ENCODE results near the gene COL5A1.

Gene COL5A1

GRCh38 chr9:134815435-134816214 is 174.0 kb downstream of the COL5A1 start:
- Mint-ChIP-seq H3K4me3 (no peak overlapping the region), H3K4me1 (no peaks in the 10 kb centered on the region), H3K27ac (no peak overlapping the region), H3K36me3 (no peaks in the 10 kb centered on the region), H3K9me3 (no peaks in the 10 kb centered on the region), H3K27me3 (no peaks in the 10 kb centered on the region)

DNA sequence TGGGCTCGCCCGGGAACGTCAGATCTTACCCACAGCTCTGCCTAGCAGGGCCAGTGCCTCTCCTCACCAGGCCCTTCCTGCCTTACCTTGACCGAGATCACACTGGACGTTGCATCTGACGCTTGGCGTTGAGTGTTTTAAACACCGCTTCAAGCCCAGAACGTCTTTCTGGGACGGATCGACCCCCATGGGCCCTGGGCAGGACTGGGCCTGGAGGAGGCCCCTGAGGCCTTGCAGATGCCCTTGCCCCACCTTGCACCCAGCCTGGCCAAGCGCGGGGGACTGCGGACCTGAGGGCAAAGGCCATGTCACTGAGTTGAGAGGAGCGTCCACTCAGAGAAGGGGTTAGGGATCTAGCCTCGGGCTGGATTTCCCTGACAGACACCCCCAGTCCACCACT is 174.7 kb downstream of the COL5A1 start:
- H3K36me3 Mint-ChIP-seq, result no peaks in the 10 kb centered on the region
- H3K9me3 Mint-ChIP-seq, result no peaks in the 10 kb centered on the region
- H3K27me3 Mint-ChIP-seq, result no peaks in the 10 kb centered on the region
- H3K27ac Mint-ChIP-seq, result no peak overlapping the region
- no peak overlapping the region for H3K4me3 Mint-ChIP-seq
- no peaks in the 10 kb centered on the region for H3K4me1 Mint-ChIP-seq

DNA sequence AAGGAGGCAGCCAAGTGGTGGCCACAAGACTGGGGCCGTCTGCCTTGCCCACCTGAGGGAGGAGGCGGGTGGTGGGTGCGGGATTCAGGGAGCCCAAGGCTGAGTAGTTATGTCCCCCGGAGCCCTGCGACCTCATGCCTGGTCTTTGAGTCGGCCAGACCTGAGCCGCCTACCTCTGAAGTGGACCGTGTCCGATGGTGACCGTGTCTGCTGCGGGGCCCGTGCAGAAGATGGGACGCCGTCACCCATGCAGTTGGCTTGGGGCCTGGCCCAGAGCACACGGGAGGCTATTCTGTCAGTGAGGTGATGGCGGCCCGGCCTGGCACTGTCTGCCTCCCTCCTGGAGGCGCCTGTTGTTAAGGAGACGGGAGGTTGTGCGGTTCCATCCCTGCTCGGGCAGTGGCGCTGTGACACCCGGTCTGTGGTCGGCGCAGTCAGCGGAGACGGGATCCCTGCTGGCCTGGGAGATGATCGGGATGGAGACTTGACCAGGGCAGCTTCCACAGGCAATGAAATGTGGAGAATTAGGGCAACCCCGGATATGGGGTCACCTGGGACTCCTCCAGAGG is 176.5 kb downstream of the COL5A1 start:
- H3K4me1 Mint-ChIP-seq, result no peaks in the 10 kb centered on the region
- no peak overlapping the region for H3K27ac Mint-ChIP-seq
- no peaks in the 10 kb centered on the region for H3K9me3 Mint-ChIP-seq
- no peaks in the 10 kb centered on the region for H3K27me3 Mint-ChIP-seq
- no peaks in the 10 kb centered on the region for H3K36me3 Mint-ChIP-seq
- no peak overlapping the region for H3K4me3 Mint-ChIP-seq

GRCh38 chr9:134818591-134818990 is 177.0 kb downstream of the COL5A1 start:
- H3K9me3 Mint-ChIP-seq, result no peaks in the 10 kb centered on the region

DNA sequence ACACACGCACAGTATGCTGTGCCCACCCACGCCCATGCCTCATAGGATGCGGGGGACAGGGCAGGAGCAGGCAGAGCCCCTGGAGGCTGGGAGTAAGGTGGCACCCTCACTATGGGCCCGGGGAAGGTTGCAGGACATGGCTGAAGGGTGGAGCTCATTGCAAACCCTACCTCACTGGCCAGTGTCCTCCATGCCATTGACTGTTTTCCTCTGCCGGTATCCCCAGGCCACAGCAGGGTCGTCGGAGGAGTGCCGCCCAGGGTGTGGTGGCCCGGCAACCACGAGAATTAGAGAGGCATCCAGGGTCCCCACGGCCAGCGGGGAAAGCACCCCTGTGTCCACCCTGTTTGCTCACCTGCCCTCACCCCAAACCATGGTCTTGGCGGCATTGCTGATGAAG is 179.3 kb downstream of the COL5A1 start:
- Mint-ChIP-seq H3K27me3 (no peaks in the 10 kb centered on the region), H3K4me3 (no peak overlapping the region), H3K9me3 (no peaks in the 10 kb centered on the region), H3K27ac (no peak overlapping the region), H3K4me1 (no peaks in the 10 kb centered on the region), H3K36me3 (no peaks in the 10 kb centered on the region)

More at GRCh38 chr9:134818591-134818990, 177.0 kb downstream of the COL5A1 start:
- H3K36me3 Mint-ChIP-seq, result no peaks in the 10 kb centered on the region
- no peak overlapping the region for H3K4me3 Mint-ChIP-seq
- no peak overlapping the region for H3K27ac Mint-ChIP-seq
- H3K4me1 Mint-ChIP-seq, result no peaks in the 10 kb centered on the region
- no peaks in the 10 kb centered on the region for H3K27me3 Mint-ChIP-seq

DNA sequence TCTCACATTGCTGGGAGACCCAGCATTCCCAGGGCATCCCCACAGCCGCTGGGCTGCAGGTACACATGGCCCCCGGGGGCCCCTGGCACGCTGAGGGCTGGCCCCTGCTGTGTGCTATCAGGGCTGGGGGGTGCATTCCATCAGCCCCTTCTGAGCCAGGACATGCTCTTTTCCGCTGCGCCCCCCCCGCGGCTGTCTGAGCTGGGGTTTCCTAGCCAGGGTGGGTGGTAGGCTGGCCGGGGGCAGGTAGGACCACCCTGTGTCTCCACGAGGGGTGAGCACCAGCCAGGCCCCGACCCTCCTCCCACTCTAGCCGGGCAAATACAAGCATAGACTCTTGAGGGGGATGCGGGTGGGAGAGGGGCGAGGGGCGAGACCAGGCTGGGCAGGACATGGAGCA is 180.9 kb downstream of the COL5A1 start:
- no peak overlapping the region for H3K4me3 Mint-ChIP-seq
- no peak overlapping the region for H3K27ac Mint-ChIP-seq
- no peaks in the 10 kb centered on the region for H3K27me3 Mint-ChIP-seq
- H3K9me3 Mint-ChIP-seq, result no peaks in the 10 kb centered on the region
- H3K36me3 Mint-ChIP-seq, result no peaks in the 10 kb centered on the region
- no peaks in the 10 kb centered on the region for H3K4me1 Mint-ChIP-seq

- no peaks in the 10 kb centered on the region for H3K36me3 Mint-ChIP-seq
- H3K9me3 Mint-ChIP-seq, result no peaks in the 10 kb centered on the region
- no peak overlapping the region for H3K4me3 Mint-ChIP-seq
- H3K4me1 Mint-ChIP-seq, result no peaks in the 10 kb centered on the region
- no peaks in the 10 kb centered on the region for H3K27me3 Mint-ChIP-seq
- no peak overlapping the region for H3K27ac Mint-ChIP-seq
Observed at GRCh38 chr9:134823623-134824022, 182.0 kb downstream of the COL5A1 start.

DNA sequence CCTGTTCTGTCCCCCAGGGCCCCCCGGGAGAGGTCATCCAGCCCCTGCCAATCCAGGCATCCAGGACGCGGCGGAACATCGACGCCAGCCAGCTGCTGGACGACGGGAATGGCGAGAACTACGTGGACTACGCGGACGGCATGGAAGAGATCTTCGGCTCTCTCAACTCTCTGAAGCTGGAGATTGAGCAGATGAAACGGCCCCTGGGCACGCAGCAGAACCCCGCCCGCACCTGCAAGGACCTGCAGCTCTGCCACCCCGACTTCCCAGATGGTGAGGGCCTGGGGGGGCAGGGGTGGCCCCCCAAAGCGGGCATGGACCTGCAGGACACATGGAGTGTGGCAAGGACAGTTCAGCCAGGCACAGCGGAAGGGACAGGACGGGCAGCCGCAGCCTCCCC is 183.0 kb downstream of the COL5A1 start:
- Mint-ChIP-seq H3K4me1 (no peaks in the 10 kb centered on the region), H3K27ac (no peak overlapping the region), H3K4me3 (no peak overlapping the region), H3K27me3 (no peaks in the 10 kb centered on the region), H3K36me3 (no peaks in the 10 kb centered on the region), H3K9me3 (no peaks in the 10 kb centered on the region)

GRCh38 chr9:134825025-134825424 is 183.4 kb downstream of the COL5A1 start:
- no peak overlapping the region for H3K4me3 Mint-ChIP-seq
- H3K9me3 Mint-ChIP-seq, result no peaks in the 10 kb centered on the region
- H3K27me3 Mint-ChIP-seq, result no peaks in the 10 kb centered on the region
- H3K27ac Mint-ChIP-seq, result no peak overlapping the region
- H3K36me3 Mint-ChIP-seq, result no peaks in the 10 kb centered on the region
- no peaks in the 10 kb centered on the region for H3K4me1 Mint-ChIP-seq

DNA sequence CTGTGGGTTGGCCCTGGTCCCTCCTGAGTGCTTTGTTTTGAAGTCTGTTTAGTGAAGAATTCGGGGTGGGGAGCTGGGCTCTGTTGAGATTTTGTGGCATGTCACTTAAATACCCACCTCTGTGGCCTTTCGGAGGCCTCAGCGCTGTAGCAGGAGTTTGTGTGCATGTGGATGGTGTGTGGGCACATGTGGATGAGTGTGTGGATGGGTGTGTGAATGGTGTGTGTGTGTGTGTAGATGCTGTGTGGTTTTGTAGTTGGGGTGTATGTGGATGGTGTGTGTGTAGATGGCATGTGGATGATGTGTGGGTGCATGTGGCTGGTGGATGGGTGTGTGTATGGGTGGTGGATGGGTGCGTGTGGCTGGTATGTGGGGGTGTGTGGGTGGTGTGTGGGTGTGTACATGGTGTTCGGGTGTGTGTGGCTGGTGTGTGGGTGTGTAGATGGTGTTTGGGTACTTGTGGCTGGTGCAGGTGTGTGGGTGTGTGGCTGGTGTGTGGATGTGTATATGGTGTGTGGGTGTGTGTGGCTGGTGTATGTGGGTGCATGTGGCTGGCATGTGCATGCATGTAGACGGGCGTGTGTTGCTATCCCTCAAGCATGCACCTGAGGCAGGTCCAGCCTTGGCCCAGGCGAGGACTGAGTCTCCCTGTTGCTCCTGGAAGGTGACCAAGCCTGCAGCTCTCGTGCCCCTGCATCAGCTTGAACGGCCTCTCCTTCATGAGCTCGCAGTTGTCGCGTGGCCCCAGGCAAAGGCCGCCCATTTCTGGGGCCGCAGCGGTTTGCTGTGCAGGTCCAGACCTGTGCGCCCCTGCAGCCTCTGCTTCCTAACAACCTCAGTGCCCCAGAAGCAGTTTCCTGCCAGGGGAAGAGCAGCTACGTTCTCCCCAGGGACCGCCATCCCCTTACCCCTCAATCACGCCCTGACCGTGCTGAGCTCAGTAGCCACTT is 185.0 kb downstream of the COL5A1 start:
- Mint-ChIP-seq H3K36me3 (no peaks in the 10 kb centered on the region), H3K9me3 (no peaks in the 10 kb centered on the region), H3K27me3 (no peaks in the 10 kb centered on the region), H3K4me3 (no peak overlapping the region), H3K27ac (no peak overlapping the region), H3K4me1 (no peaks in the 10 kb centered on the region)

DNA sequence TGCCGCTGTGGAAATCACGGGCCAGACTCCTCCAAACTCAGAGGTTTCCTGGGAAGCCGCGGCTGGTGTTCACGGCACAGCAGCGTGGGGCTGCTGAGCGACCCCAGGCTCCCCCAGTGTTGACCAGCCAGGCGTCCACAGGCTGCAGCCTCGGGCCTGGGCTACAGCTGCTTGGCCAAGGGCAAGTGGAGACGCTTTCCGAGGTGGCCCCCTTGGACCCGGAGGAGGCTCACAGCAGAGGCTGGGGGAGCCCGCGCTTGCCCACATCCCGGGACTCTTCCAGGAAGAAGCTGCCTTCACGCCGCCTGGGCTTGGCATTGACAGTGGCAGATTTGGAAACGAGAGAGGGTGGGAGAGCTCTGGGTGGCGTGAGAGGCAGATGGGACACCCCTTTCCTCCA is 186.0 kb downstream of the COL5A1 start:
- Mint-ChIP-seq H3K9me3 (no peaks in the 10 kb centered on the region), H3K27ac (no peak overlapping the region), H3K4me3 (no peak overlapping the region), H3K4me1 (no peaks in the 10 kb centered on the region), H3K36me3 (no peaks in the 10 kb centered on the region), H3K27me3 (no peaks in the 10 kb centered on the region)

GRCh38 chr9:134827993-134828392 is 186.4 kb downstream of the COL5A1 start:
- no peak overlapping the region for H3K27ac Mint-ChIP-seq
- no peaks in the 10 kb centered on the region for H3K36me3 Mint-ChIP-seq
- H3K4me1 Mint-ChIP-seq, result no peaks in the 10 kb centered on the region
- no peak overlapping the region for H3K4me3 Mint-ChIP-seq
- H3K9me3 Mint-ChIP-seq, result no peaks in the 10 kb centered on the region
- H3K27me3 Mint-ChIP-seq, result no peaks in the 10 kb centered on the region

DNA sequence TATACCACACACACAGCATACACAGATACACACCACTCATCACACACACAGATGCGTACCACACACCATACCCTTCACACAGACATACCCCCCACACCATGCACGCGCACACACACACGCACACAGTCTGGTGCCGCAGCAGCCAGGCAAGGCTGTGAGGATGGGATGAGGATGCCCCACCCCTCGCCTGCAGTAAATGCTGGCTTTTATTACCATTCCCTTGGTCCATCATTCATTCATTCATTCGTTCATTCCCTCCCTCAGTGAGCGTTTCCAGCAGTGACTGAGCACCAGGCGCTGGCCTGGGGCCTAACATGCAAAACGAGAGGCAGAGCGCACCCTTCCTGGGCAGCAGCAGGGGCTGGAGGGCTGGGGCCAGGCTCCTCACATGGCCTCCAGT is 187.3 kb downstream of the COL5A1 start:
- Mint-ChIP-seq H3K27ac (no peak overlapping the region), H3K9me3 (no peaks in the 10 kb centered on the region), H3K36me3 (no peaks in the 10 kb centered on the region), H3K4me1 (no peaks in the 10 kb centered on the region), H3K27me3 (no peaks in the 10 kb centered on the region), H3K4me3 (no peak overlapping the region)

DNA sequence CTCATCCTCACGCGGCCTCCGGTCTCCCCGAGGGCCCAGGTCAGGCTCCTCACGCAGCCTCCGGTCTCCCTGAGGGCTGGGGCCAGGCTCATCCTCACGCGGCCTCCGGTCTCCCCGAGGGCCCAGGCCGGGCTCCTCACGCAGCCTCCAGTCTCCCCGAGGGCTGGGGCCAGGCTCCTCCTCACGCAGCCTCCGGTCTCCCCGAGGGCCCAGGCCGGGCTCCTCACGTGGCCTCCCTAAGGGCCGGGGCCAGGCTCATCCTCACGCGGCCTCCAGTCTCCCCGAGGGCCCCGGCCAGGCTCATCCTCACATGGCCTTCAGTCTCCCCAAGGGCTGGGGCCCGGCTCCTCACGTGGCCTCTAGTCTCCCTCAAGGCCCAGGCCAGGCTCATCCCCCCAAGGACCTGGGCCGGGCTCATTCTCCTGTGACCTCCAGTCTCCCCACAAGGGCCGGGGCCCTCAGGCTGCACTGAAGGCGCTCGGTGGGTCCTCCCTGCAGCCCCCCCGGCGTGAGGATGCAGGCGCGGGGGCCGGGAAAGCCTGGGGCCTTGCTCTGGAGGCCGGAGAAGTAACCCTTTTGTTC is 187.8 kb downstream of the COL5A1 start:
- Mint-ChIP-seq H3K36me3 (no peaks in the 10 kb centered on the region), H3K4me3 (no peak overlapping the region), H3K4me1 (no peaks in the 10 kb centered on the region), H3K27ac (no peak overlapping the region), H3K9me3 (no peaks in the 10 kb centered on the region), H3K27me3 (no peaks in the 10 kb centered on the region)

DNA sequence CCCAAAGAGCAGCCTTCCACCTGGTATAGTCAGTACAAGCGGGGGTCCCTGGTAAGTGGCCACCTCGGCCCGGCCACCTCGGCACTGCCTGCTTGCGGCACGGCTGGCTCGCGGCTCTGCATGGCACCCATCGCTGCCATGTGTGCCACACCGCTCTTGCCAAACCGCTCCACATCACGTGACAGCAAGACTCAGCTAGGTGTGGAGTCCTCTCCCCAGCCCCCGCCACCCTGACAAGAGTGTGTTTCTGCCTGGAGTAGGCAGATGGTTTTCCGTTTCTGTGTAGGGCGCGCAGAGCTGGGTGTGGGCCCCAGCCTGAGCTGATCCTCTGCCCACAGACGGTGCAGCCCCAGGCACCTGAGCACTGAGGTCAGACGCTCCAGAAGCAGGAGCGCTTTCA is 188.5 kb downstream of the COL5A1 start:
- Mint-ChIP-seq H3K4me1 (no peaks in the 10 kb centered on the region), H3K27ac (no peak overlapping the region), H3K4me3 (no peak overlapping the region), H3K9me3 (no peaks in the 10 kb centered on the region), H3K36me3 (no peaks in the 10 kb centered on the region), H3K27me3 (no peaks in the 10 kb centered on the region)

Measured in activated naive CD4-positive, alpha-beta T cell treated with anti-CD3 and anti-CD28 coated beads, Interleukin-2, amount 50 U/mL, for 24 hours (primary cell).